Esophagus (tissue), 2 donors: ENCODE data around the gene RET. TPM values are rescaled to one million over a fixed set of nuclear protein-coding genes. Genes with fewer than 3 reads are reported as not detected.
"Not testable (repeated sequence)": the region's sequence is repeated elsewhere in the genome, so short reads cannot be mapped to it uniquely, and the experiment has no call there.

Experiments
- H3K27ac ChIP-seq, 2 donors: one replicate each; pipeline ENCODE4 v1.5.1; 2013; ENCODE audit warnings: low read depth in 2 of 2, mild to moderate bottlenecking in 2 of 2, inconsistent platforms in 1 of 2, low read length in 1 of 2, moderate library complexity in 1 of 2
- H3K27me3 ChIP-seq, 2 donors: one replicate each; pipeline ENCODE4 v1.6.1; 2013; ENCODE audit warnings: low read length in 2 of 2, control low read depth in 1 of 2, mild to moderate bottlenecking in 1 of 2; ENCODE audit not compliant: insufficient read depth in 2 of 2, control insufficient read depth in 1 of 2
- H3K36me3 ChIP-seq, 2 donors: one replicate each; pipeline ENCODE4 v1.6.1; 2013; ENCODE audit warnings: low read length in 1 of 2; ENCODE audit not compliant: control insufficient read depth in 2 of 2, insufficient read depth in 2 of 2
- H3K4me1 ChIP-seq, 2 donors: one replicate each; pipeline ENCODE4 v1.6.1; 2013; ENCODE audit warnings: low read length in 1 of 2; ENCODE audit not compliant: control insufficient read depth in 2 of 2, insufficient read depth in 2 of 2
- H3K4me3 ChIP-seq, 2 donors: one replicate each; pipeline ENCODE4 v1.5.1; 2013; ENCODE audit warnings: low read length in 2 of 2, mild to moderate bottlenecking in 2 of 2, low read depth in 1 of 2, moderate library complexity in 1 of 2
- H3K9me3 ChIP-seq, 2 donors: one replicate each; pipeline ENCODE4 v1.6.1; 2013; ENCODE audit warnings: mild to moderate bottlenecking in 2 of 2, low read depth in 1 of 2, low read length in 1 of 2, moderate library complexity in 1 of 2; ENCODE audit not compliant: control insufficient read depth in 2 of 2, insufficient read depth in 1 of 2
- WGBS, 2 donors: extraction: QIAGEN DNeasy Blood & Tissue Kit; methylation state at CpG; one replicate each; pipeline ENCODE4 v1.1.7; 2013; 5-methylcytosine and 5-hydroxymethylcytosine counted together
- polyA plus RNA-seq, 2 donors: library from polyadenylated mRNA; stranded (reverse); fragments of 200-250 nt; gene quantifications; one replicate each; pipeline ENCODE4 v1.2.3, GENCODE V29; 2013
- donor health status: healthy with polysubstance abuse.
- donor health status: Bipolar disorder and iron deficiency.

Gene RET
- polyA plus RNA-seq, 2 donors = 0.07 to 0.10 TPM

DNA sequence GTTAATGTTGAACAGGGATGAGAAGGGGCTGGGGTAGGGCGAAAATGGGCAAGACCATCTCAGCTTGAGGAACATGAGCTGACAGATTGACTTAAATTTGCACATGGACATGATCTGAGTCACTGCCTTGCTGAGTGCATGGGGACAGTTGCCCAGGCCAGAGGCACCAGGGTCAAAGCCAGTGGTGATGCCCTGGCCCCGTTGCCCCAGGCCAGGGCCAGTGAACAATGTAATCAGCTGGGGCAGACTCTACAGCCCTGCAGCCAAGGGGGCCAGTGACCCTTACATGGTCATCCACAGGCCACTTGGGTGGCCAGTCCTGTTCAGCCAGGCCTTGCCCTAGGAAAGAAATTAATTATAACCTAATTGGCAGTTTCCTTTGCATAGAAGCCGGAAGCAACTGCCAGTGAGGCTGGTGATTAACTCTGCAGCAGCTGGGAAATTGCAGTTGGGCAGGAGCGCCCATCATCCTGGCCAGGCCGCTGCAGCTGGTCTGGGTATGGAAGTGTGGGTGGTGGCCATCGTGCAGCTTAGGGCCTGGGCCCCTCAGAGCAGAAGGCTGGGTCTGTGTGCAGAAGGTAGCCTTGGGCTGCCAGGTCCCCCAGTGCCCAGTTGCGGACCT, 9.6 kb downstream of the RET start:
- no peak overlapping the region for H3K27ac ChIP-seq
- no peaks in the 10 kb centered on the region for H3K4me1 ChIP-seq
- 80 to 81% methylated on average over 7 of the region's 7 CpGs for WGBS, 2 donors
- no peaks in the 10 kb centered on the region for H3K36me3 ChIP-seq
- no peaks in the 10 kb centered on the region for H3K9me3 ChIP-seq
- no peak overlapping the region for H3K4me3 ChIP-seq
- H3K27me3 ChIP-seq = no peaks in the 10 kb centered on the region

DNA sequence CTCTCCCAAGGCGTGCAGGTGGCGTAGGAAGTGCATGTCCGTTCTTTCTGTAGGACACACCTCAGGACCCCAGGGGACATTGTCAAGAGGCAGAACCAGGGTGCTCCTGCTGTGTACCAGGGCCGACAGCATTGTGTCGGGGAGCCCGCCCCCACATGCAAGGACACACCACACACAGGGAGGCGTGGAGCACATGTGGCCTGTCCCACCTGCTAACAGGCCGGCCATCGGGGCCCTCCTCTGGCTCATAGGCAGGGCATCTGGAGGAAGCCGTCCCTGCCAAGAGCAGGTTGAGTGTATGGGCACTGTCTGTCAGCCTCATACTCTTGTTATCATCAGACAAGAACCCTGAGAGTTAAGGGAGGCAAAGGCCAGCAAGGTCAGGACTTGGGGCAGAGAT, 12.7 kb downstream of the RET start:
- H3K4me3 ChIP-seq = no peak overlapping the region
- no peaks in the 10 kb centered on the region for H3K4me1 ChIP-seq
- no peak overlapping the region for H3K27ac ChIP-seq
- H3K9me3 ChIP-seq = no peaks in the 10 kb centered on the region
- H3K27me3 ChIP-seq = no peaks in the 10 kb centered on the region
- 88 to 91% methylated on average over 10 of the region's 10 CpGs for WGBS, 2 donors
- no peaks in the 10 kb centered on the region for H3K36me3 ChIP-seq

DNA sequence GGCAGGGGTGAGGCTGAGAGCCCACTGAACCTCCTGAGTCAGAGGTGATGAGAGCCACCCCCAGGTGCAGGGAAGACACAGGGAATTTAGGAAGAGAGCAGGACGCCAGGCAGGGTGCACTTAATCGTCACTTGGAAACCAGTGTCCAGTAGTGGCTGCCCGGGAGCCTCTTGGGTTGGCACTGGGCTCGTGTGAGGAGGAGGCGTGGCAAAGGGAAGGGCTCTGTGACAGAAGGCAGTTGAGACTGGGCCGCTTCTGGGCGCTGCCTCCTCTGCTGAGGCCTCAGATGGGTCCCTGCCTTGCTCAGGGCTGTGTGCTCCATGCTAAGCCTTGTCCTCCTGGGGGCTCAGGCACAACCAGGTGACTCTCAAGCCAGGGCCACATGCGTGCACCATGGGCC, 13.3 kb downstream of the RET start:
- Histone ChIP-seq H3K9me3 (no peaks in the 10 kb centered on the region), H3K27ac (no peak overlapping the region), H3K4me1 (no peaks in the 10 kb centered on the region), H3K27me3 (no peaks in the 10 kb centered on the region), H3K4me3 (no peak overlapping the region), H3K36me3 (no peaks in the 10 kb centered on the region)
- 71 to 74% methylated on average over 8 of the region's 8 CpGs for WGBS, 2 donors

GRCh38 chr10:43090664-43091063, 13.8 kb downstream of the RET start:
- WGBS, 2 donors = 88 to 92% methylated on average over 10 of the region's 10 CpGs
- H3K4me1 ChIP-seq = no peaks in the 10 kb centered on the region
- no peak overlapping the region for H3K27ac ChIP-seq
- no peaks in the 10 kb centered on the region for H3K9me3 ChIP-seq
- H3K36me3 ChIP-seq = no peaks in the 10 kb centered on the region
- H3K27me3 ChIP-seq = no peaks in the 10 kb centered on the region
- no peak overlapping the region for H3K4me3 ChIP-seq

DNA sequence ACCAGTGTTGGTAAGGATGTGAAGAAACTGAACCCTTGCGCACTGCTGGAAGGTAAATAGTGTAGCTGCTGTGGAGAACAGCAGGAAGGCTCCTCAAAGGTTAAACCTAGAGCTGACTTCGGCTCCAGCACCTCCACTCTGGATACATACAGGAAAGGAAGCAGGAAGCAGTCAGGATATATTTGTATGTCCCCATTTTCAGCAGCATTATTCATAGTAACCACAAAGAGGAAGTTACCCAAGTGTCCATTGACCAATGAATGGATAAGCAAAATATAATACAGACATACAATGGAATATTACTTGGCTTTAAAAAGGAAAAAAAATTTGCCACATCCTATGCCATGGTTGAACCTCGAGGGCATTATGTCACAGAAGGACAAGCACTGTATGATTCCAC, 15.0 kb downstream of the RET start:
- Histone ChIP-seq H3K4me1 (no peaks in the 10 kb centered on the region), H3K9me3 (no peaks in the 10 kb centered on the region), H3K4me3 (no peak overlapping the region), H3K27ac (no peak overlapping the region), H3K27me3 (no peaks in the 10 kb centered on the region), H3K36me3 (no peaks in the 10 kb centered on the region)
- 66 to 73% methylated on average over 3 of the region's 3 CpGs for WGBS, 2 donors

DNA sequence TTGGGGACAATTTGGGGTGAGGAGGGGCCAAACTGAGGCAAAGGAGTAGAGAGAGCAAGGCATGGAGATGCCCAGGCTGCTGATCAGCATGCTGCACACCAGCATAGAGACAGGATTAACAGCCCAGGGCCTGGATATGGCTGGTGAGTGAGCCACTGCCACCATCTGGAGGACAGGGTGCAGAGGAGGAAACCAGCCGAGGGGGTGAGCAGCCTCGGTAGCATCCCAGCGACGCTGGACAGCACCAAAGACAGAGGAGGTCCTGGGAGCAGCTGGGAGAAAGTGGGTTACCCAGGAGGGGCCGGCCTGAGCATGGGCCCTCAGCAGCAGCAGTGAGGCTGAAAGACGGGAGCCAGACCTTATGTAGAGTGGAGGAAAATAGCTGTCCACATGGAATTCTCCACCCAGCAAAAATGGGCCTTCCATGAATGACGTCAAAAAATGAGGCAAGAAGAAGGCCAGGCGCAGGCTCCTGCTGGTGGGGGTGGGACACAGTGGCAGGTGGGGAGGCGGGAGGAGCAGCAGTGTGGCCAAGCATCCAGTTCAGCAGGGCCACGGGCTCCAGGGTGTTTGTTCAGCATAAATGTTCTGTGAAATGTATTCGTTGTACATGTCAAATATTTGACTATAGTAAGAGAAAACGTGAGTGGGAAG, 16.7 kb downstream of the RET start:
- no peaks in the 10 kb centered on the region for H3K4me1 ChIP-seq
- H3K4me3 ChIP-seq = no peak overlapping the region
- no peak overlapping the region for H3K27ac ChIP-seq
- 37 to 41% methylated on average over 12 of the region's 12 CpGs for WGBS, 2 donors
- no peaks in the 10 kb centered on the region for H3K9me3 ChIP-seq
- H3K27me3 ChIP-seq = no peaks in the 10 kb centered on the region
- H3K36me3 ChIP-seq = no peaks in the 10 kb centered on the region

GRCh38 chr10:43094085-43094484, 17.2 kb downstream of the RET start:
- 73 to 75% methylated on average over 8 to 9 of the region's 9 CpGs for WGBS, 2 donors
- Histone ChIP-seq H3K27ac (no peak overlapping the region), H3K9me3 (no peaks in the 10 kb centered on the region), H3K36me3 (no peaks in the 10 kb centered on the region), H3K4me1 (no peaks in the 10 kb centered on the region), H3K4me3 (no peak overlapping the region), H3K27me3 (no peaks in the 10 kb centered on the region)

GRCh38 chr10:43099339-43099738, 22.5 kb downstream of the RET start:
- not testable (repeated sequence) for H3K36me3 ChIP-seq, H3K9me3 ChIP-seq, H3K27me3 ChIP-seq, H3K4me3 ChIP-seq, H3K27ac ChIP-seq, H3K4me1 ChIP-seq
- WGBS, 2 donors = 85 to 91% methylated on average over 6 of the region's 6 CpGs

GRCh38 chr10:43099928-43100327, 23.1 kb downstream of the RET start:
- no peaks in the 10 kb centered on the region for H3K9me3 ChIP-seq
- 57 to 66% methylated on average over 4 of the region's 4 CpGs for WGBS, 2 donors
- peaks cover 0 to 6% of the 10 kb centered on the region in 2 donors for H3K27me3 ChIP-seq

DNA sequence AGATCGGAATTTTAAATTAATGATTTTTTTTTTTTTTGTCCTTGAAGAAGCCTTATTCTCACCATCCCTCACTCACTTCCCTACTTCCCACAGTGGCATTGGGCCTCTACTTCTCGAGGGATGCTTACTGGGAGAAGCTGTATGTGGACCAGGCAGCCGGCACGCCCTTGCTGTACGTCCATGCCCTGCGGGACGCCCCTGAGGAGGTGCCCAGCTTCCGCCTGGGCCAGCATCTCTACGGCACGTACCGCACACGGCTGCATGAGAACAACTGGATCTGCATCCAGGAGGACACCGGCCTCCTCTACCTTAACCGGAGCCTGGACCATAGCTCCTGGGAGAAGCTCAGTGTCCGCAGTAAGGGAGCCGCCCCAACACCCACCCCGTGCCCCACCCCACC, 23.5 kb downstream of the RET start:
- no peaks in the 10 kb centered on the region for H3K36me3 ChIP-seq
- H3K27ac ChIP-seq = no peak overlapping the region
- peaks cover 0 to 6% of the 10 kb centered on the region in 2 donors for H3K27me3 ChIP-seq
- 87 to 90% methylated on average over 17 of the region's 17 CpGs for WGBS, 2 donors
- peaks cover 0 to 10% of the 10 kb centered on the region in 2 donors for H3K4me1 ChIP-seq
- no peak overlapping the region for H3K4me3 ChIP-seq
- H3K9me3 ChIP-seq = no peaks in the 10 kb centered on the region

More at GRCh38 chr10:43099928-43100327, 23.1 kb downstream of the RET start:
- H3K4me3 ChIP-seq = no peak overlapping the region
- H3K36me3 ChIP-seq = no peaks in the 10 kb centered on the region
- peaks cover 0 to 9% of the 10 kb centered on the region in 2 donors for H3K4me1 ChIP-seq
- no peak overlapping the region for H3K27ac ChIP-seq
